Left forelimb (tissue), 1 donor: ENCODE data around the gene ZNF618.
A peak's percentile ranks its signal among the peaks of the same experiment; 100 is the strongest.
"Not testable (repeated sequence)": the region's sequence is repeated elsewhere in the genome, so short reads cannot be mapped to it uniquely, and the experiment has no call there.

Experiments used
- DNase-seq: peaks from one replicate; pipeline ENCODE4 v3.0.0-alpha.2; 2018; ENCODE audit warnings: low spot score

Gene ZNF618

GRCh38 chr9:114082017-114082762 lies 206.1 kb downstream of the ZNF618 start:
- DNase-seq: peak; percentile 91

GRCh38 chr9:114082763-114083412 lies 206.8 kb downstream of the ZNF618 start:
- not testable (repeated sequence) for DNase-seq

- peak; percentile 45 for DNase-seq
These were observed 207.6 kb downstream of the ZNF618 start for GRCh38 chr9:114083666-114084065.

- DNase-seq: no peak
These were observed 208.4 kb downstream of the ZNF618 start for GRCh38 chr9:114084282-114085073.

- peak; percentile 57 for DNase-seq
These were observed 209.3 kb downstream of the ZNF618 start for GRCh38 chr9:114085387-114085789.

GRCh38 chr9:114086009-114086408 lies 209.9 kb downstream of the ZNF618 start:
- DNase-seq: no peak

- peak; percentile 47 for DNase-seq
These were observed 210.5 kb downstream of the ZNF618 start for GRCh38 chr9:114086607-114087006.

GRCh38 chr9:114087721-114088120 lies 211.6 kb downstream of the ZNF618 start:
- DNase-seq: peak; percentile 44

- DNase-seq: peak; percentile 47
These were observed 212.6 kb downstream of the ZNF618 start for GRCh38 chr9:114088571-114089170.

- peak; percentile 49 for DNase-seq
These were observed 213.2 kb downstream of the ZNF618 start for GRCh38 chr9:114089206-114089840.

GRCh38 chr9:114090798-114091197 lies 214.7 kb downstream of the ZNF618 start:
- peak; percentile 55 for DNase-seq

- no peak for DNase-seq
These were observed 215.6 kb downstream of the ZNF618 start for GRCh38 chr9:114091711-114092110.

- peak; percentile 42 for DNase-seq
These were observed 216.2 kb downstream of the ZNF618 start for GRCh38 chr9:114092336-114092735.

- peak; percentile 42 for DNase-seq
These were observed 216.9 kb downstream of the ZNF618 start for GRCh38 chr9:114093031-114093471.

GRCh38 chr9:114093761-114094505 lies 217.8 kb downstream of the ZNF618 start:
- DNase-seq: peak; percentile 57

- no peak for DNase-seq
These were observed 218.9 kb downstream of the ZNF618 start for GRCh38 chr9:114094971-114095370.

GRCh38 chr9:114096041-114096511 lies 220.0 kb downstream of the ZNF618 start:
- no peak for DNase-seq

GRCh38 chr9:114096866-114097612 lies 220.9 kb downstream of the ZNF618 start:
- no peak for DNase-seq

GRCh38 chr9:114097613-114098020 lies 221.5 kb downstream of the ZNF618 start:
- no peak for DNase-seq
